ENCODE data around the gene DCAF7. TPM values are rescaled to one million over a fixed set of nuclear protein-coding genes. Genes with fewer than 3 reads are reported as not detected.

Gene DCAF7
- total RNA-seq, 2 experiments from 2014 or later, result 135 to 139 TPM

DNA sequence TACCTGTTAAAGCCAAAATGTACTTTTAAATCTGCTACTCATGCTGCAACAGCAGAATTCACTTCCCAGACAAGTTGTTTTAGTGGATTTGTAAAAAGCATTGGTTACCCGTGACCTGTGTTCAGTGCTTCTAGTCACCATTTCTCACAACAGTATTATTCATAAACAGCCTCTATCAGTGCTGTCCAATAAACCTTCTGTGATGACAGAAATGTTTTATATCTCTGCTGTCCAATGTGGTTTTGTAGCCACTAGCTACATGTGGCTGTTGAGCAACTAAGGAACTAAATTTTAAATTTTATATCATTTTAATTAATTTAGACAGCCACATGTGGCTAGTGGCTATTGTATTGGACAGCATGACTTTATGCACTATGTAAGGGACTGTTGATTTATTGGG, 84.5 kb downstream of the DCAF7 start:
- Mint-ChIP-seq H3K4me1 (peaks cover 21% of the 10 kb centered on the region), H3K4me3 (no peak overlapping the region), H3K9me3 (no peaks in the 10 kb centered on the region), H3K36me3 (ENCODE audit: low read depth) (peaks cover 22% of the 10 kb centered on the region), H3K27ac (no peak overlapping the region), H3K27me3 (no peaks in the 10 kb centered on the region)
- DNase-seq, result no peak
- POLR2A ChIA-PET, result no interaction called here
- CTCF ChIA-PET, result interaction anchor here (0.7 to 2.2 kb wide), 4 partner anchors 8 to 19 kb away, joined by 3 to 7 read pairs (median 4); no protein-coding TSS in a partner anchor

DNA sequence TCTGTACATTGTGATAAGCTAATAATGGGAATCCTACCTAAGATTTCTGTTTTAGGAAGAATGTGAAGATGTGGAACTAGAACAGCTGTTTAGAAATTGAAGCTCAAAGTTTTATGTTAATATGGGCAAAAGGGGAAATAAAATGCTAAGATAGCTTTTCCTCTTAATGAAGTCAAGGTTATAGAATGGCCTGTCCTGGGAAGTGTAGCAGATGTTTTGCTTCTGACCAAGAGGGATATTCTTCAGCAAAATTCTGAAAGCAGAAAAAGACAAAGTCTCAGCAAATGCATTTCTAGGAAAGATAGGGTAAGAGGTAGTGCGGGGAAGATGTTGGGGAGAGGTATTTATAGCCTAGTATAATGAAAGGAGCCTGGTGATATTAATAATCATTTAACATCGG, 85.0 kb downstream of the DCAF7 start:
- no peak for DNase-seq
- ChIA-PET POLR2A (no interaction called here), CTCF (interaction anchor here (0.7 to 2.2 kb wide), 3 partner anchors 8 to 19 kb away, joined by 3 to 7 read pairs (median 6); no protein-coding TSS in a partner anchor)
- Mint-ChIP-seq H3K36me3 (ENCODE audit: low read depth) (peaks cover 22% of the 10 kb centered on the region), H3K27me3 (no peaks in the 10 kb centered on the region), H3K4me3 (no peak overlapping the region), H3K9me3 (no peaks in the 10 kb centered on the region), H3K4me1 (peaks cover 21% of the 10 kb centered on the region), H3K27ac (no peak overlapping the region)

- no peak overlapping the region for H3K27ac Mint-ChIP-seq
- H3K36me3 Mint-ChIP-seq (ENCODE audit: low read depth), result peaks cover 25% of the 10 kb centered on the region
- ChIA-PET CTCF (interaction anchor here (0.6 to 2.2 kb wide), 4 partner anchors 10 to 86 kb away, joined by 3 to 7 read pairs (median 5); no protein-coding TSS in a partner anchor), POLR2A (no interaction called here)
- no peak overlapping the region for H3K4me3 Mint-ChIP-seq
- H3K9me3 Mint-ChIP-seq, result no peaks in the 10 kb centered on the region
- no peaks in the 10 kb centered on the region for H3K27me3 Mint-ChIP-seq
- H3K4me1 Mint-ChIP-seq, result peaks cover 21% of the 10 kb centered on the region
- no peak for DNase-seq
Observed at GRCh38 chr17:63635787-63636186, 85.5 kb downstream of the DCAF7 start.

GRCh38 chr17:63639125-63639524, 88.8 kb downstream of the DCAF7 start:
- Mint-ChIP-seq H3K4me3 (no peak overlapping the region), H3K36me3 (ENCODE audit: low read depth) (peaks cover 19% of the 10 kb centered on the region), H3K9me3 (no peaks in the 10 kb centered on the region), H3K27ac (peak overlapping the region; percentile 58), H3K4me1 (peaks cover 14% of the 10 kb centered on the region), H3K27me3 (no peaks in the 10 kb centered on the region)
- no peak for DNase-seq
- ChIA-PET POLR2A (no interaction called here), CTCF (interaction anchor here (0.6 to 2.1 kb wide), 3 partner anchors 9 to 28 kb away, joined by 3 to 8 read pairs (median 3); no protein-coding TSS in a partner anchor)

DNA sequence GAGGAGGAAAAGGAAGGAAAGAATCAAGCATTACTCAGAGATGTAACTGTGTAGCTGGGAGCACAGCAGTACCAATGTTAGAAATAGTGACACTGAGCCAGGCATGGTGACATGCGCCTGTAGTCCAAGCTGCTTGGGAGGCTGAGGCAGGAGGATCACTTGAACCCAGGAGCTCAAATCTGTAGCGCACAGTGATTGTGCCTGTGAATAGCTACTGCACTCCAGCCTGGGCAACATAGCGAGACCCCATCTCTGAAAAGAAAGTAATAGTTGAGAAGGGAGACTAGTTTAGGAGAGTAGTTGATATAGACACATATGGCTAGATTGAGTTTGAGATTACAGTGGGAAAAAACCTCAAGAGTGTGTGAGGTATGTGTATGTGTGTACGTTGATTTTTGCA, 89.8 kb downstream of the DCAF7 start:
- H3K27ac Mint-ChIP-seq, result no peak overlapping the region
- ChIA-PET CTCF (interaction anchor here (2.1 kb wide), 1 partner anchor 10 kb away, joined by 8 read pairs; no protein-coding TSS in a partner anchor), POLR2A (interaction anchor here (0.6 kb wide), 1 partner anchor 163 kb away, joined by 7 read pairs; no protein-coding TSS in a partner anchor)
- H3K9me3 Mint-ChIP-seq, result no peaks in the 10 kb centered on the region
- no peak for DNase-seq
- peaks cover 20% of the 10 kb centered on the region for H3K36me3 Mint-ChIP-seq (ENCODE audit: low read depth)
- H3K27me3 Mint-ChIP-seq, result no peaks in the 10 kb centered on the region
- H3K4me1 Mint-ChIP-seq, result peaks cover 10% of the 10 kb centered on the region
- no peak overlapping the region for H3K4me3 Mint-ChIP-seq

GRCh38 chr17:63641692-63642448, 91.6 kb downstream of the DCAF7 start:
- no peak for DNase-seq
- Mint-ChIP-seq H3K4me1 (peaks cover 14% of the 10 kb centered on the region), H3K4me3 (no peak overlapping the region), H3K27me3 (no peaks in the 10 kb centered on the region), H3K9me3 (no peaks in the 10 kb centered on the region), H3K36me3 (ENCODE audit: low read depth) (peaks cover 24% of the 10 kb centered on the region), H3K27ac (no peak overlapping the region)
- CTCF ChIA-PET, result interaction anchor here (0.6 to 1.4 kb wide), 3 partner anchors 19 to 1629 kb away, joined by 3 to 5 read pairs (median 3); no protein-coding TSS in a partner anchor
- POLR2A ChIA-PET, result no interaction called here

Other genes with a start within 250 kb of the DCAF7 start
- gene CYB561, start 104.2 kb upstream of the DCAF7 start, total RNA-seq, result 1 to 10 TPM; 7.9 to 9.5 TPM
- 1 to 10 TPM; 4.1 to 5.9 TPM for gene ACE, start 73.4 kb upstream of the DCAF7 start, total RNA-seq
- gene KCNH6, start 27.1 kb upstream of the DCAF7 start, total RNA-seq, result not detected
- 10 to 100 TPM; 22.3 to 23.8 TPM for gene TACO1, start 50.4 kb downstream of the DCAF7 start, total RNA-seq
- gene MAP3K3, start 71.9 kb downstream of the DCAF7 start, total RNA-seq, result 10 to 100 TPM; 38.7 to 40.3 TPM
- gene LIMD2, start 149.6 kb downstream of the DCAF7 start, total RNA-seq, result 100 to 1,000 TPM; 409 to 433 TPM
- 10 to 100 TPM; 46.8 to 49.0 TPM for gene STRADA, start 191.3 kb downstream of the DCAF7 start, total RNA-seq
- gene CCDC47, start 223.1 kb downstream of the DCAF7 start, total RNA-seq, result 10 to 100 TPM; 59.2 to 65.4 TPM
- 100 to 1,000 TPM; 122 to 153 TPM for gene DDX42, start 223.7 kb downstream of the DCAF7 start, total RNA-seq